Measurements from ENCODE around the gene ANAPC4.

DNA sequence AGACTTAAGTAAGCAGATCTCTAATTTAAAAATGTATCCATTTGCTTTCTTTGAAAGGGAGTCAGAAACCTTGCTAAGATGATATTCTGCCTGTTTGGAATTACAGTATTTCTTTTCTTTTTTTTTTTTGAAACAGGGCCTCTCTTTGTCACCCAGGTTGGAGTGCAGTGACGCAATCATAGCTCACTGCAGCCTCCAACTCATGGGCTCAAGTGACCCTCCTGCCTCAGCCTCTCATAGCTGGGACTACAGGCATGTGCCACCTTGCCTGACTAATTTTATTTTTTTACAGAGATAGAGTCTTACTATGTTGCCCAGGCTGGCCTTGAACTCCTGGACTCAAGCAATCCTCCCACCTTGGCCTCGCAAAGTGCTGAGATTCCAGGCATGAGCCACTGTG is 40.0 kb downstream of the ANAPC4 start:
- TF ChIP-seq, protein P1, sequence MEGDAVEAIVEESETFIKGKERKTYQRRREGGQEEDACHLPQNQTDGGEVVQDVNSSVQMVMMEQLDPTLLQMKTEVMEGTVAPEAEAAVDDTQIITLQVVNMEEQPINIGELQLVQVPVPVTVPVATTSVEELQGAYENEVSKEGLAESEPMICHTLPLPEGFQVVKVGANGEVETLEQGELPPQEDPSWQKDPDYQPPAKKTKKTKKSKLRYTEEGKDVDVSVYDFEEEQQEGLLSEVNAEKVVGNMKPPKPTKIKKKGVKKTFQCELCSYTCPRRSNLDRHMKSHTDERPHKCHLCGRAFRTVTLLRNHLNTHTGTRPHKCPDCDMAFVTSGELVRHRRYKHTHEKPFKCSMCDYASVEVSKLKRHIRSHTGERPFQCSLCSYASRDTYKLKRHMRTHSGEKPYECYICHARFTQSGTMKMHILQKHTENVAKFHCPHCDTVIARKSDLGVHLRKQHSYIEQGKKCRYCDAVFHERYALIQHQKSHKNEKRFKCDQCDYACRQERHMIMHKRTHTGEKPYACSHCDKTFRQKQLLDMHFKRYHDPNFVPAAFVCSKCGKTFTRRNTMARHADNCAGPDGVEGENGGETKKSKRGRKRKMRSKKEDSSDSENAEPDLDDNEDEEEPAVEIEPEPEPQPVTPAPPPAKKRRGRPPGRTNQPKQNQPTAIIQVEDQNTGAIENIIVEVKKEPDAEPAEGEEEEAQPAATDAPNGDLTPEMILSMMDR (IDR thresholded peaks at IDR 0.05 in 4 of 5, conservative IDR thresholded peaks at IDR 0.05 in 1 of 5): no peak
- TF ChIP-seq POLR2A (IDR thresholded peaks at IDR 0.05): no peak

Measured in gastrocnemius medialis (tissue), 4 donors.